HG02938 (cell line): Measurements from ENCODE around the gene LNPEP.
"Not testable (repeated sequence)": the region's sequence is repeated elsewhere in the genome, so short reads cannot be mapped to it uniquely, and the experiment has no call there.

Source experiments
- ATAC-seq: cut with Tn5 transposase; IDR thresholded peaks from one replicate; pipeline ENCODE4 v1.9.1; 2021; ENCODE audit warnings: mild to moderate bottlenecking, moderate library complexity; ENCODE audit not compliant: unreplicated experiment

LNPEP gene

GRCh38 chr5:97046270-97046982, 110.5 kb downstream of the LNPEP start:
- no peak for ATAC-seq

- ATAC-seq: no peak
These were observed 111.2 kb downstream of the LNPEP start for GRCh38 chr5:97047076-97047475.

- no peak for ATAC-seq
These were observed 113.3 kb downstream of the LNPEP start for GRCh38 chr5:97049175-97049574.

- no peak for ATAC-seq
These were observed 120.4 kb downstream of the LNPEP start for GRCh38 chr5:97056263-97056662.

GRCh38 chr5:97062046-97062445, 126.2 kb downstream of the LNPEP start:
- no peak for ATAC-seq

- no peak for ATAC-seq
These were observed 127.4 kb downstream of the LNPEP start for GRCh38 chr5:97063251-97063650.

GRCh38 chr5:97065475-97065874, 129.6 kb downstream of the LNPEP start:
- no peak for ATAC-seq

- ATAC-seq: no peak
These were observed 131.5 kb downstream of the LNPEP start for GRCh38 chr5:97067296-97067850.

GRCh38 chr5:97070234-97070633, 134.4 kb downstream of the LNPEP start:
- ATAC-seq: no peak

- no peak for ATAC-seq
These were observed 135.2 kb downstream of the LNPEP start for GRCh38 chr5:97071101-97071500.

GRCh38 chr5:97071993-97072392, 136.1 kb downstream of the LNPEP start:
- no peak for ATAC-seq

GRCh38 chr5:97072696-97073095, 136.8 kb downstream of the LNPEP start:
- ATAC-seq: no peak

- no peak for ATAC-seq
These were observed 137.5 kb downstream of the LNPEP start for GRCh38 chr5:97073420-97073819.

- no peak for ATAC-seq
These were observed 139.1 kb downstream of the LNPEP start for GRCh38 chr5:97074859-97075489.

- no peak for ATAC-seq
These were observed 139.8 kb downstream of the LNPEP start for GRCh38 chr5:97075649-97076048.

GRCh38 chr5:97076098-97076497, 140.2 kb downstream of the LNPEP start:
- ATAC-seq: no peak

GRCh38 chr5:97077246-97077645, 141.4 kb downstream of the LNPEP start:
- ATAC-seq: no peak

GRCh38 chr5:97078958-97079743, 143.3 kb downstream of the LNPEP start:
- ATAC-seq: no peak

- ATAC-seq: not testable (repeated sequence)
These were observed 149.0 kb downstream of the LNPEP start for GRCh38 chr5:97084782-97085458.

- no peak for ATAC-seq
These were observed 149.7 kb downstream of the LNPEP start for GRCh38 chr5:97085459-97086181.
